H9 (cell line): Measurements from ENCODE around the gene GAS6. TPM values are rescaled to one million over a fixed set of nuclear protein-coding genes. Genes with fewer than 3 reads are reported as not detected.

ENCODE experiments used
- DNase-seq: peaks from one replicate; pipeline ENCODE4 v3.0.0-alpha.2; 2017
- H2AFZ ChIP-seq: one replicate; pipeline ENCODE4 v1.6.1; 2013; ENCODE audit warnings: mild to moderate bottlenecking, low read length, control low read depth, moderate library complexity
- H2AK5ac ChIP-seq: 2 replicates; pipeline ENCODE4 v1.6.1; 2013; ENCODE audit warnings: low read length, control low read depth, mixed read lengths; ENCODE audit not compliant: insufficient read length
- H2BK120ac ChIP-seq: one replicate; pipeline ENCODE4 v1.6.1; 2013; ENCODE audit warnings: low read depth, mild to moderate bottlenecking, low read length, control low read depth, inconsistent platforms; ENCODE audit not compliant: poor library complexity, severe bottlenecking
- H2BK12ac ChIP-seq: 2 replicates; pipeline ENCODE4 v1.6.1; 2013; ENCODE audit warnings: low read length, control low read depth, mixed read lengths, low read depth; ENCODE audit not compliant: insufficient read length
- H2BK15ac ChIP-seq: 2 replicates; pipeline ENCODE4 v1.6.1; 2013; ENCODE audit warnings: low read depth, low read length, control low read depth
- H2BK20ac ChIP-seq: one replicate; pipeline ENCODE4 v1.6.1; 2013; ENCODE audit warnings: low read depth, mild to moderate bottlenecking, low read length, control low read depth, inconsistent platforms; ENCODE audit not compliant: poor library complexity, severe bottlenecking
- H2BK5ac ChIP-seq: 2 replicates; pipeline ENCODE4 v1.6.1; 2013; ENCODE audit warnings: low read length, control low read depth, mixed read lengths; ENCODE audit not compliant: insufficient read length
- H3K14ac ChIP-seq: 2 replicates; pipeline ENCODE4 v1.6.1; 2013; ENCODE audit warnings: low read length, control low read depth; ENCODE audit not compliant: insufficient read depth
- H3K18ac ChIP-seq: 2 replicates; pipeline ENCODE4 v1.6.1; 2013; ENCODE audit warnings: low read depth, mild to moderate bottlenecking, mixed read lengths, low read length, control low read depth; ENCODE audit not compliant: insufficient read length
- H3K23ac ChIP-seq: 2 replicates; pipeline ENCODE4 v1.6.1; 2013; ENCODE audit warnings: low read length, control low read depth, mixed read lengths, low read depth; ENCODE audit not compliant: insufficient read length
- H3K23me2 ChIP-seq: 2 replicates; pipeline ENCODE4 v1.6.1; 2013; ENCODE audit warnings: low read depth, mild to moderate bottlenecking, mixed read lengths, low read length, control low read depth; ENCODE audit not compliant: insufficient read length, poor library complexity, severe bottlenecking
- H3K27ac ChIP-seq: 2 replicates; pipeline ENCODE4 v1.5.1; 2013; ENCODE audit warnings: low read length, control low read depth, mixed read lengths, low read depth; ENCODE audit not compliant: insufficient read length
- H3K27me3 ChIP-seq: 2 replicates; pipeline ENCODE4 v1.6.1; 2013; ENCODE audit warnings: low read length, control low read depth, inconsistent platforms; ENCODE audit not compliant: insufficient read depth
- H3K4ac ChIP-seq: 2 replicates; pipeline ENCODE4 v1.6.1; 2013; ENCODE audit warnings: low read depth, mild to moderate bottlenecking, control low read depth, inconsistent platforms, low read length, moderate library complexity
- H3K4me1 ChIP-seq: 2 replicates; pipeline ENCODE4 v1.6.1; 2013; ENCODE audit warnings: low read length, control low read depth, inconsistent platforms; ENCODE audit not compliant: insufficient read depth
- H3K4me2 ChIP-seq: 2 replicates; pipeline ENCODE4 v1.6.1; 2013; ENCODE audit warnings: low read length, control low read depth, mixed read lengths; ENCODE audit not compliant: insufficient read length, insufficient read depth
- H3K56ac ChIP-seq: 2 replicates; pipeline ENCODE4 v1.6.1; 2013; ENCODE audit warnings: low read depth, mild to moderate bottlenecking, mixed read lengths, low read length, control low read depth; ENCODE audit not compliant: insufficient read length
- H3K79me1 ChIP-seq: 2 replicates; pipeline ENCODE4 v1.6.1; 2013; ENCODE audit warnings: low read depth, mild to moderate bottlenecking, moderate library complexity, low read length, control low read depth, inconsistent platforms; ENCODE audit not compliant: insufficient read depth, poor library complexity, severe bottlenecking
- H3K79me2 ChIP-seq: 2 replicates; pipeline ENCODE4 v1.6.1; 2013; ENCODE audit warnings: low read length, control low read depth, inconsistent platforms; ENCODE audit not compliant: insufficient read depth
- H3K9ac ChIP-seq: 2 replicates; pipeline ENCODE4 v1.6.1; 2013; ENCODE audit warnings: low read length, control low read depth, mixed read lengths; ENCODE audit not compliant: insufficient read length; ENCODE audit errors: extremely low read depth
- H3K9me3 ChIP-seq: one replicate; pipeline ENCODE4 v1.6.1; 2013; ENCODE audit warnings: low read depth, low read length, inconsistent platforms; ENCODE audit not compliant: control insufficient read depth
- H3T11ph ChIP-seq: one replicate; pipeline ENCODE4 v1.6.1; 2013; ENCODE audit warnings: mild to moderate bottlenecking, low read length, control low read depth, inconsistent platforms
- H4K20me1 ChIP-seq: one replicate; pipeline ENCODE4 v1.6.1; 2013; ENCODE audit not compliant: control insufficient read depth, insufficient read length, insufficient read depth
- H4K5ac ChIP-seq: 2 replicates; pipeline ENCODE4 v1.6.1; 2013; ENCODE audit warnings: low read depth, mild to moderate bottlenecking, mixed read lengths, low read length, control low read depth; ENCODE audit not compliant: insufficient read length
- H4K8ac ChIP-seq: replicated peaks from 2 replicates; pipeline ENCODE4 v1.6.1; 2013; ENCODE audit warnings: low read length, control low read depth, mixed read lengths, low read depth; ENCODE audit not compliant: insufficient read length
- H4K91ac ChIP-seq: 2 replicates; pipeline ENCODE4 v1.6.1; 2013; ENCODE audit warnings: low read depth, mild to moderate bottlenecking, moderate library complexity, mixed read lengths, low read length, control low read depth; ENCODE audit not compliant: insufficient read length
- H3K27ac Mint-ChIP-seq, 3 experiments: 2 replicates in 2 of 3; 3 replicates in 1 of 3; pipeline ENCODE4 v1.8.0; 2020 to 2021; ENCODE audit warnings: mixed read lengths in 3 of 3, mild to moderate bottlenecking in 1 of 3, moderate library complexity in 1 of 3
- H3K27me3 Mint-ChIP-seq: 2 replicates; pipeline ENCODE4 v1.8.0; 2021; ENCODE audit warnings: low read depth, mild to moderate bottlenecking, moderate library complexity, mixed read lengths
- H3K36me3 Mint-ChIP-seq, 3 experiments: 2 replicates in 2 of 3; 3 replicates in 1 of 3; pipeline ENCODE4 v1.8.0; 2020 to 2021; ENCODE audit warnings: low read depth in 3 of 3, mixed read lengths in 3 of 3; ENCODE audit not compliant: insufficient read depth in 1 of 3
- H3K4me1 Mint-ChIP-seq, 2 experiments: 2 replicates each; pipeline ENCODE4 v1.8.0; 2020; ENCODE audit warnings: mixed read lengths in 2 of 2
- H3K4me3 Mint-ChIP-seq, 2 experiments: 2 replicates in 1 of 2; 3 replicates in 1 of 2; pipeline ENCODE4 v1.8.0; 2020 to 2021; ENCODE audit warnings: mild to moderate bottlenecking in 2 of 2, mixed read lengths in 2 of 2, moderate library complexity in 1 of 2
- H3K9me3 Mint-ChIP-seq, 2 experiments: 2 replicates in 1 of 2; 3 replicates in 1 of 2; pipeline ENCODE4 v1.8.0; 2020; ENCODE audit warnings: mild to moderate bottlenecking in 2 of 2, mixed read lengths in 2 of 2, moderate library complexity in 1 of 2
- CTCF ChIP-seq: fragments of 200-600 bp; sonication (generic); conservative IDR thresholded peaks from 3 replicates; pipeline ENCODE4 v1.8.0; 2021; ENCODE audit warnings: antibody characterized with exemption, mild to moderate bottlenecking
- WGBS: extraction: QIAGEN DNeasy Blood & Tissue Kit; methylation state at CpG from one replicate; pipeline ENCODE4 v1.1.7; 2013; ENCODE audit warnings: missing lambda C conversion rate, low lambda C conversion rate, mixed read lengths; ENCODE audit not compliant: insufficient read length; ENCODE audit errors: extremely low coverage; 5-methylcytosine and 5-hydroxymethylcytosine counted together
- total RNA-seq: library from RNA; stranded (reverse); gene quantifications from 2 replicates; pipeline ENCODE4 v1.2.1, GENCODE V29; 2021

Gene GAS6
- total RNA-seq, 1 experiment from 2014 or later, result 20.5 TPM

- H3K4ac ChIP-seq, result no peak overlapping the region
- H3K27ac ChIP-seq, result no peak overlapping the region
- Mint-ChIP-seq H3K36me3 (peaks cover 0 to 2% (median 1%) of the 10 kb centered on the region in 3 experiments; a peak in 4 of 7 replicates), H3K27ac (peak overlapping the region in 1 of 3 experiments; percentile 54; a peak in 1 of 7 replicates), H3K9me3 (peaks cover 7% of the 10 kb centered on the region in 2 experiments; a peak in 4 of 5 replicates), H3K27me3 (no peaks in the 10 kb centered on the region), H3K4me1 (peaks cover 3 to 8% of the 10 kb centered on the region in 2 experiments; a peak in 3 of 4 replicates), H3K4me3 (no peak overlapping the region)
- H4K20me1 ChIP-seq, result no peaks in the 10 kb centered on the region
- no peak overlapping the region for H3K14ac ChIP-seq
- H2AK5ac ChIP-seq, result no peak overlapping the region
- H3K23me2 ChIP-seq, result no peaks in the 10 kb centered on the region
- H3K23ac ChIP-seq, result no peak overlapping the region
- H3K4me1 ChIP-seq, result no peaks in the 10 kb centered on the region
- H3K27me3 ChIP-seq, result no peaks in the 10 kb centered on the region
- H2BK15ac ChIP-seq, result no peak overlapping the region
- H2BK5ac ChIP-seq, result no peak overlapping the region
- no peak overlapping the region for H3K18ac ChIP-seq
- no peak overlapping the region for H4K8ac ChIP-seq
- H3K9ac ChIP-seq, result no peak overlapping the region
- H3K9me3 ChIP-seq, result no peaks in the 10 kb centered on the region
- no peak overlapping the region for H2BK20ac ChIP-seq
- no peak overlapping the region for H3K56ac ChIP-seq
- no peak overlapping the region for H2BK12ac ChIP-seq
- H2AFZ ChIP-seq, result no peak overlapping the region
- no peaks in the 10 kb centered on the region for H3K79me2 ChIP-seq
- H3T11ph ChIP-seq, result no peak overlapping the region
- no peak for TF ChIP-seq CTCF
- H2BK120ac ChIP-seq, result no peak overlapping the region
- no peak for DNase-seq
- H3K4me2 ChIP-seq, result no peak overlapping the region
- H4K5ac ChIP-seq, result no peak overlapping the region
- H3K79me1 ChIP-seq, result no peaks in the 10 kb centered on the region
- no peak overlapping the region for H4K91ac ChIP-seq
- no CpG with 5 or more reads among the region's 11 CpGs for WGBS
Observed at GRCh38 chr13:113814435-113814821, 49.4 kb downstream of the GAS6 start.
